GM10248 (cell line): ENCODE measurements around the gene UGP2.
"Not testable (repeated sequence)": the region's sequence is repeated elsewhere in the genome, so short reads cannot be mapped to it uniquely, and the experiment has no call there.

ENCODE experiments used
- CTCF ChIA-PET: fragments of 300-600 bp; sonication (Branson Sonifier 250); formaldehyde crosslinking; extraction: SDS; loops from one replicate; lab custom pipeline; 2021; ENCODE audit warnings: antibody characterized with exemption; lab: Yijun Ruan, JAX
- POLR2A ChIA-PET: fragments of 350-650 bp; sonication (Branson Sonifier 250); formaldehyde crosslinking; extraction: SDS; loops from one replicate; lab custom pipeline; 2020; ENCODE audit warnings: antibody characterized with exemption; lab: Yijun Ruan, JAX
- DNase-seq: peaks from one replicate; pipeline ENCODE4 v3.0.0; 2012; ENCODE audit errors: extremely low spot score
- TF ChIP-seq, protein P1 (sequence below): IDR thresholded peaks from 2 replicates; pipeline ENCODE4 v1.5.1; 2012; ENCODE audit warnings: mild to moderate bottlenecking, low read depth; ENCODE audit errors: extremely low read depth, missing control alignments, control extremely low read depth

Gene UGP2

DNA sequence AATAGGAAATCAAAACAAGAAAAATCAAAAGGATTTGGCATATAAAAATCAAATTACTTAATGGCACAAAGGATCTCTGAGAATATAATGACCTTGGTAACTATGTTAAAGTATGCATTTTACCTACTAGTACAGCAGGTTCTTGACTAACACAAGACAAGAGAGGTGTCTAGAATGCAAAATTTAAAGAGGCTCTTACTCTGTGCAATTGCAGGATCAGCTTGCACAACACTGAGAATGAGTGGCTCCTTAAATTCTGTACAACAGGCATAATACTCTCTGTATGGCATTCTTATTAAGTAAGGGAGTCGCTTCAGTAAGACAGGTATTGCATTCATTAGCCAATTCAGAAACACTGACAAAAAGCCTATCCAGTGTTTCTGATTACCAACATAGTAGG is 72.6 kb downstream of the UGP2 start:
- no peak for DNase-seq
- TF ChIP-seq, protein P1, sequence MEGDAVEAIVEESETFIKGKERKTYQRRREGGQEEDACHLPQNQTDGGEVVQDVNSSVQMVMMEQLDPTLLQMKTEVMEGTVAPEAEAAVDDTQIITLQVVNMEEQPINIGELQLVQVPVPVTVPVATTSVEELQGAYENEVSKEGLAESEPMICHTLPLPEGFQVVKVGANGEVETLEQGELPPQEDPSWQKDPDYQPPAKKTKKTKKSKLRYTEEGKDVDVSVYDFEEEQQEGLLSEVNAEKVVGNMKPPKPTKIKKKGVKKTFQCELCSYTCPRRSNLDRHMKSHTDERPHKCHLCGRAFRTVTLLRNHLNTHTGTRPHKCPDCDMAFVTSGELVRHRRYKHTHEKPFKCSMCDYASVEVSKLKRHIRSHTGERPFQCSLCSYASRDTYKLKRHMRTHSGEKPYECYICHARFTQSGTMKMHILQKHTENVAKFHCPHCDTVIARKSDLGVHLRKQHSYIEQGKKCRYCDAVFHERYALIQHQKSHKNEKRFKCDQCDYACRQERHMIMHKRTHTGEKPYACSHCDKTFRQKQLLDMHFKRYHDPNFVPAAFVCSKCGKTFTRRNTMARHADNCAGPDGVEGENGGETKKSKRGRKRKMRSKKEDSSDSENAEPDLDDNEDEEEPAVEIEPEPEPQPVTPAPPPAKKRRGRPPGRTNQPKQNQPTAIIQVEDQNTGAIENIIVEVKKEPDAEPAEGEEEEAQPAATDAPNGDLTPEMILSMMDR = no peak
- CTCF ChIA-PET = no interaction called here
- POLR2A ChIA-PET = no interaction called here

- TF ChIP-seq, protein P1 = no peak
- ChIA-PET POLR2A (no interaction called here), CTCF (interaction anchor here (1.1 to 1.6 kb wide), 4 partner anchors 8 to 50 kb away, joined by 3 to 5 read pairs (median 4); no protein-coding TSS in a partner anchor)
- DNase-seq = no peak
These were observed 85.1 kb downstream of the UGP2 start for GRCh38 chr2:63926815-63927214.

GRCh38 chr2:63932104-63932503 is 90.4 kb downstream of the UGP2 start:
- POLR2A ChIA-PET, DNase-seq, CTCF ChIA-PET: not testable (repeated sequence)
